Central memory CD8-positive, alpha-beta T cell (primary cell): ENCODE data around the gene HS3ST3B1.
A peak's percentile ranks its signal among the peaks of the same experiment; 100 is the strongest.

ENCODE experiments used
- ATAC-seq: fragments of 150-1000 bp; cut with Tn5 transposase; replicated peaks from 2 replicates; pipeline ENCODE4 v1.10.0; 2022; ENCODE audit warnings: mild to moderate bottlenecking, moderate FRiP score, moderate number of reproducible peaks; ENCODE audit not compliant: poor library complexity, severe bottlenecking; ENCODE audit errors: extremely low read depth
- DNase-seq, 2 donors: peaks; one replicate each; pipeline ENCODE4 v3.0.0; 2021; ENCODE audit warnings: low spot score in 2 of 2
- H3K27ac Mint-ChIP-seq: one replicate; pipeline ENCODE4 v1.8.0; 2022; ENCODE audit warnings: low read depth, mild to moderate bottlenecking, moderate library complexity, mixed read lengths
- H3K27me3 Mint-ChIP-seq: one replicate; pipeline ENCODE4 v1.8.0; 2022; ENCODE audit warnings: mixed read lengths
- H3K36me3 Mint-ChIP-seq: one replicate; pipeline ENCODE4 v1.8.0; 2022; ENCODE audit warnings: mild to moderate bottlenecking, moderate library complexity, mixed read lengths; ENCODE audit not compliant: insufficient read depth
- H3K4me1 Mint-ChIP-seq: one replicate; pipeline ENCODE4 v1.8.0; 2022; ENCODE audit warnings: mixed read lengths
- H3K4me3 Mint-ChIP-seq: one replicate; pipeline ENCODE4 v1.8.0; 2022; ENCODE audit warnings: mild to moderate bottlenecking, moderate library complexity, mixed read lengths
- H3K9me3 Mint-ChIP-seq: one replicate; pipeline ENCODE4 v1.8.0; 2022; ENCODE audit warnings: mixed read lengths

The HS3ST3B1 gene

DNA sequence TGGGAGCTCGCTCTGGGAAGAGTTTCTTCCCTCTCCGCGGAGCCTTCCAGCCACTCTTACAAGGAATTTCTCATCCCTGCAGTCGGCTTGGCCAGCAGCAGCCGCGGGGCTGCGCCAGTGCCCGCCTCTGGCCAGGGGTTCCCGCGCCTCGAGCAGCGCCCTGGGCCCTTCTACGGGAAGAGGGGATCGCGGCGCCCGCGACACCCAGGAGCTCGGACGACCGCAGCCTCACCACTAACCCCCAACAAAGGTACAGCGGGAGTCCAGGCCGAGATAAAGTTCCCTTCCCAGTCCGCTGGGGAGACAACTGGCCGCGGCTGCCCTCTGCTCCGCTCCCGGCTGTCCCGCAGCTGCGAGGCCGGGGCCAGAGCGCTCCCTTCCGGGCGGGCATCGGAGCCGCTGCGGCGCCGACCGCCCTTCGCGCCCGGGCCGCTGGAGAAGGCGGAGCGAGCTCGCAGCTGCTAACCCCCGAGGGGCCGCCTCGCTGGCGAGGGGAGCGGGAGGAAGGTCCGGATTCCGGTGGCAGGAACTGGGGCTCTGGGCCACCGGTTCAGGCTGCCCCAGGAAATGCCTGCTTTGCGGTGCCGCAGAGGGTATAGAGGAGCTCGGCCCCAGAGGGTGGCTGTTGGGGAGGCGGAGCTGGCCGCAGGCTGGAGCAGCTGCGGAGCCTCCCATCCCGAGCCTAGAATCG is 3.6 kb upstream of the HS3ST3B1 start:
- ATAC-seq: no peak
- Mint-ChIP-seq H3K27ac (no peak overlapping the region), H3K4me1 (peaks cover 42% of the 10 kb centered on the region), H3K27me3 (peaks cover 84% of the 10 kb centered on the region), H3K4me3 (peak overlapping the region; percentile 60), H3K36me3 (peaks cover 25% of the 10 kb centered on the region), H3K9me3 (no peaks in the 10 kb centered on the region)
- no peak for DNase-seq

DNA sequence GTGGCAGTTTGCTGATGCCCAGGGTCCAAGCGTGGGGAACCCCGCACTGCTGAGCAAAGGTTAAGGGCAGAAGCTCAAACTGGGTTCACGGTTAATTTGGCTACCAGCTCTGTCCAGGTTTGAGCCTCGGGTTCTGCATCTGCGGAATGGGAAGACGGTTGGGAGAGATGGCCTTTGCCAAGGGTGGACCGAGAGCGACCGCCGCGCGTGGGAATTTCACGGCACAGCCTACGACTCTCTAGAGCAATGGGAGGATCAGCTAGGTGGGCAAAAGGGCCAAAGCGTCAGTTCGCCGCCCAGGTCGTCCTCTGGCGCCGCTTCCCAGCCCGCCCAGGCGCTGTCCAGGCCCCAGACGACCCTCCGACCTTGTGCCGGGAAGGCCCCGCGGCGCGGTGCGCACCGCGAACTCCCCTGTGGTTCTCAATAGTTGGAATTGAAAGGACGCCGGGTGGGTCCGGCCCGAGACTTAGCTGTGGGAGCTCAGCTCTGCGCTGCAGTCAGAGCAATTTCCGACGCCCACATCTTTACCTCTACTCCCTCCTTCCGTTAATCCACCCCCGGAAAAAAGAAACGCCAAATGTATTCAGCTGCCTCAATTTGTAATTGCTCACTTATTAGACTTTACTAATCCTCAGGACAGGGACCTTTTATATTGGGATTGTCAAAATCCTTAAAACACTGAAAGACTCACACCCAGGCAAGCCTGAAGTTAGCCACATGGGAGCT is 2.5 kb upstream of the HS3ST3B1 start:
- no peaks in the 10 kb centered on the region for H3K9me3 Mint-ChIP-seq
- peaks cover 51% of the 10 kb centered on the region for H3K4me1 Mint-ChIP-seq
- H3K36me3 Mint-ChIP-seq: peaks cover 26% of the 10 kb centered on the region
- peaks cover 75% of the 10 kb centered on the region for H3K27me3 Mint-ChIP-seq
- DNase-seq (no peak), ATAC-seq (no peak)
- peak overlapping the region; percentile 85 for H3K27ac Mint-ChIP-seq
- peak overlapping the region; percentile 90 for H3K4me3 Mint-ChIP-seq

DNA sequence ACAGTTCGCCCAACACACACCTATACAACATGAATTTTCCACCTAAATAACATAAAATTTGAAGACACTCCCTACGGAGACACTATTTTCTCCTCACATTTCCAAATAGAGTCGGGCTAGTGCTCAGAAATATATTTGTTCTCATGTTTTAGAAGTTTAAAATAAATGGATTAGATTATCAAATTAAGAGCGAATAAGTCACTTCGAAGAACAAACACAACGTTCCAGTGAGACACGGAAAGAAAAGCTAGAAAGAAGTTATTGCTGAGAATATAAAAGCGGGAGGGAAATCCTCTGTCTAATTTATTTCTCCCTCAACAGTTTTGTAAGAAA is 2.0 kb upstream of the HS3ST3B1 start:
- peaks cover 28% of the 10 kb centered on the region for H3K36me3 Mint-ChIP-seq
- H3K4me3 Mint-ChIP-seq: peak overlapping the region; percentile 90
- H3K27ac Mint-ChIP-seq: peak overlapping the region; percentile 85
- H3K27me3 Mint-ChIP-seq: peaks cover 69% of the 10 kb centered on the region
- peaks cover 55% of the 10 kb centered on the region for H3K4me1 Mint-ChIP-seq
- ATAC-seq (no peak), DNase-seq (no peak)
- H3K9me3 Mint-ChIP-seq: no peaks in the 10 kb centered on the region

DNA sequence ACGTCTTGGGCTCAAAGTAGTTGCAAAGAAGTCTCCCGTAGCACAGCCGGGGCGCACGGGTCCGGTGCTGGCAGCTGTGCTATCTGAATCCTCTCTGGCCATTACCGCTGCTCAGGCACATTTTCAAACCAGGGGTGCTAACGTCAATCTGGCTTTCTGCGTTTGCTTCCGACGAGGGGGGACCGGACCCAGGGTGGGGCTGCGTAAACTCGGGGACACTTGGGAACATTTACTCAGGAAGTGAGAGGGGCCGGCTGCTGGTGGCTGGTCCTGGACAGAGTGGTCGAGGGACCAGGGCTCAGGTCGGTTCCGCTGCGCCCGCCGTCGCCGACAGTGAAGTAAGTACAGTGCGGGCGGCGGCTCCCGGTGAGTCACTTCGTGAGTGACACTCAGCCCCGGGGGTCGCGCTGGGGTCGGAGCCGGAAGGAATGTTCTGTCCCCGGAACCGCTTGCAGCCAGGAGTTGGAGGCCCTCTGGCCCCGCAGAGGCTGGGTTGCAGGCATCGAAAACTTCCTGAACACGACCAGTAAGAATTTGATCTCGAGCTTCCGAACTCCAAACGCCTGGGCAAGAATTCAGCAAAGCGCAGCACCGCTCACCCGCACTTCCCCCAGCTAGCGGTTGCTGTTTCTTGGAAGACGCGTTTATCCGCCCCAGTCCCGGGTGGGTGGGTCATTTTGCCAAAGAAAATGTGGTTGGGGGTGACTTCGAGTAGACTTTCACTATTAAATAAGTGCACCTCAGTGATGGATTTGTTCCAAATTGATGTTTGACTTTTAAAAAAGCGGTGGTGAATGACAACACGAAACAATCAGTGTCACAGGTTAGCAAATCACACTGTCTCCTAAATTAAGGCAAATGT is 1.4 kb upstream of the HS3ST3B1 start:
- H3K27me3 Mint-ChIP-seq: peaks cover 63% of the 10 kb centered on the region
- peak overlapping the region; percentile 90 for H3K4me3 Mint-ChIP-seq
- peaks cover 55% of the 10 kb centered on the region for H3K4me1 Mint-ChIP-seq
- ATAC-seq: no peak
- no peak for DNase-seq
- peak overlapping the region; percentile 85 for H3K27ac Mint-ChIP-seq
- no peaks in the 10 kb centered on the region for H3K9me3 Mint-ChIP-seq
- H3K36me3 Mint-ChIP-seq: peaks cover 29% of the 10 kb centered on the region

DNA sequence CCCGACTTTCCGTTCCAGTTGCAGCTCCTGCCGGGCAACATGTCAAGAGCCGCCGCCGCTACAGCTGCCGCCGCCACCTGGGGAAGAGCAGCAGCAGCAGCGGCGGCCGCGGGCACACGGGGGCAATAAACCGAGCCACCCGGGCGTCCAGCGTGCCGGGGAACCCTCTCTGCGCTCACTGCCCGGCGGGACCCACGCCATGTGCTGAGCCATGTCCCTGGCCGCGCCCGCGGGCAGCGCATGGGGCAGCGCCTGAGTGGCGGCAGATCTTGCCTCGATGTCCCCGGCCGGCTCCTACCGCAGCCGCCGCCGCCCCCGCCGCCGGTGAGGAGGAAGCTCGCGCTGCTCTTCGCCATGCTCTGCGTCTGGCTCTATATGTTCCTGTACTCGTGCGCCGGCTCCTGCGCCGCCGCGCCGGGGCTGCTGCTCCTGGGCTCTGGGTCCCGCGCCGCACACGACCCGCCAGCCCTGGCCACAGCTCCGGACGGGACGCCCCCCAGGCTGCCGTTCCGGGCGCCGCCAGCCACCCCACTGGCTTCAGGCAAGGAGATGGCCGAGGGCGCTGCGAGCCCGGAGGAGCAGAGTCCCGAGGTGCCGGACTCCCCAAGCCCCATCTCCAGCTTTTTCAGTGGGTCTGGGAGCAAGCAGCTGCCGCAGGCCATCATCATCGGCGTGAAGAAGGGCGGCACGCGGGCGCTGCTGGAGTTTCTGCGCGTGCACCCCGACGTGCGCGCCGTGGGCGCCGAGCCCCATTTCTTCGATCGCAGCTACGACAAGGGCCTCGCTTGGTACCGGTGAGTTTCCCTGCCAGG is 604 bp downstream of the HS3ST3B1 start:
- Mint-ChIP-seq H3K4me1 (peaks cover 47% of the 10 kb centered on the region), H3K9me3 (no peaks in the 10 kb centered on the region), H3K36me3 (peaks cover 30% of the 10 kb centered on the region), H3K27me3 (peaks cover 44% of the 10 kb centered on the region), H3K27ac (peak overlapping the region; percentile 90), H3K4me3 (peak overlapping the region; percentile 90)
- ATAC-seq (peak; percentile 12), DNase-seq (no peak)

DNA sequence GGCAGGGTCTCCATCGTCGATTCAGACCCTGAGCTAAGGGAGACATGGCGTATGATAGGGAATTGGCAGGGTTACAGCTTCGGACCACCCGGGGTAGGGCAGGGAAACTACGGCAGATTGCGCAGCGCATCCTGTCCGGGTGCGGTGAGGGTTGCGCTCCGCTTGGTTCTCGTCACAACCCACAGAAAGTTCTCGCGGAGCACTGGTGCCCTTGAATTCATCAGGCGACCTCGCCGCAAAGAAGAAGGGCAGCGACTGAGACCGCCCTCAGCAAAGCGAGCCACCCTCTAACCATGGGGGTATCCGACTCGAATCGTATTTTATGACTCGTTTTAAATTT is 1.2 kb downstream of the HS3ST3B1 start:
- H3K36me3 Mint-ChIP-seq: peaks cover 30% of the 10 kb centered on the region
- ATAC-seq (peak; percentile 17), DNase-seq (peak; percentile 47 to 53)
- peak overlapping the region; percentile 90 for H3K4me3 Mint-ChIP-seq
- peaks cover 38% of the 10 kb centered on the region for H3K27me3 Mint-ChIP-seq
- peaks cover 43% of the 10 kb centered on the region for H3K4me1 Mint-ChIP-seq
- H3K9me3 Mint-ChIP-seq: no peaks in the 10 kb centered on the region
- H3K27ac Mint-ChIP-seq: peak overlapping the region; percentile 90

DNA sequence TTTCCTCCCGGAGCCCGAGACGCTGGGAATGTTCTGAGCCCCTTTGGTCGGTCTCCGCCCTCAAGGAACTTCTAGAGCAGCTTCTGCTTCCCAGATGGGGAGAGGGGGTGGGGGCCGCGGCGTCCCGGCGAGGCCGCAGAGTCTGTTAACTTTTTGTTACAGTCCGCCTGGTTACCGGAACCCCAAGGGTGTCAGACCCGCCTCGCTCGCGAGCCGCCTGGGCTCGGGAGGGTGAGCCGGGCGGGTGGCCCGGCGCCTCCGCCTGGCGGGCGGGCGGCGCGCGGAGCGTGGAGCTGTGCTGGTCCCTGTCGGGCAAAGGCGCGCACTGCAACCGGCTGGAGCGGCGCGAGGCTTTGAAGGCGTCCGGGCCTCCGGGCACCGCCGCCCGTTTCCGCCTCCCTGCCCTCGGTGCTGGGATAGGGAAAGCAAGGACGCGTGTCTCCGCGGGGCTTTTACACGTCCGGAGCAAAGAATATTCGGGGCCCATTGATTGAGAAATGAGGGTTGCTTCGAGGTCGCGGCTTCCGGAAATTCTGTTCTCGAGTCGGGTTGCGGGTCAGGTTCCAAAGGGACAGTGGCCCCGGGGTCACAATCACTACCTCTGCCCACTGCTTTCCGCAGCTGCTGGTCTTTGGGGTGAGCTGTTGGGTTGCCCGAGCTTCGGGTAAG is 1.7 kb downstream of the HS3ST3B1 start:
- Mint-ChIP-seq H3K27ac (peak overlapping the region; percentile 90), H3K27me3 (peaks cover 34% of the 10 kb centered on the region), H3K9me3 (no peaks in the 10 kb centered on the region), H3K36me3 (peaks cover 30% of the 10 kb centered on the region), H3K4me3 (peak overlapping the region; percentile 90), H3K4me1 (peaks cover 42% of the 10 kb centered on the region)
- ATAC-seq (peak; percentile 50), DNase-seq (peak; percentile 71 to 73)

DNA sequence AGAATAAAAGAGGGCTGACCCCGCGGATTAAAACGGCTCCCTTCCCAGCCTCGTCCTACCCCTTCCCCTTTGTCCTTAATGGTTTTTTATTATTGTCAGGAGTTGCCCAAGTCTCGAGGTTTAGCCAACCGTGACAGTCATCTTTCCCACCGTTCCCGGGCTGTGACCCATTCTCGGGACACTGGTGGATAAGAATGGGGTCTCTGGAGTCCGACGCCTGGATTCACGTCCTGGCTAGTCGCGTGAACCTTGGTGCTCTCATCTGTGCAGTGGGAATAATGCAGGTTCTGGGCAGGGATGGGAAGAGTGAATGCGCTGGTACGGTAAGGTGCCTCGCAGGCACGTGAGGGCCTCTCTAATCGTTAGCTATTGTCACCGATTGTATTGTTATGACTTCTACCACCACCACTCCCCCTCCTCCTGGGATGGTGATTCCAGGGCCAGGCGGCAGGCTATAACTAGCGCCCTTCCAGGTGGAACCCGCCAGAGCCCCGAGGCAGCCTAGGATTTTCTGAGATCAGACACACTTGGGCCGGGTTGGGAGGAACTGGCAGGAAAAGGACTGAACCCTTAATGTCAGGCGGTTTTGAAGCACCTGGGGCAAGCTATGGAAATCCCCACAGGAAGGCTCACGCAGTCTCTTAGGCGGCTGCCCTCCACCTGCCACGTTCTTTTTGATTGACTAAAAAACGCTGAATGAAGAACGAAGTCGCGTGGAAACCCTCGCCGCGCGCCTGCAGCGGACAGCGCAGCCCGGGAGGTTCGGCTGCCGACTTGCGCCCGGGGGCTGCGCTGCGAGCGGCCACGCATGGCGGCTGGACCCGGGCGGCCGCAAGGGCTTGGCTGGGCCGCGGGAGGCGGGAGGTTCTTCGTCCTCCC is 2.7 kb downstream of the HS3ST3B1 start:
- no peak for DNase-seq
- no peak for ATAC-seq
- Mint-ChIP-seq H3K4me1 (peaks cover 38% of the 10 kb centered on the region), H3K27me3 (peaks cover 24% of the 10 kb centered on the region), H3K9me3 (no peaks in the 10 kb centered on the region), H3K27ac (no peak overlapping the region), H3K4me3 (peak overlapping the region; percentile 90), H3K36me3 (peaks cover 30% of the 10 kb centered on the region)

DNA sequence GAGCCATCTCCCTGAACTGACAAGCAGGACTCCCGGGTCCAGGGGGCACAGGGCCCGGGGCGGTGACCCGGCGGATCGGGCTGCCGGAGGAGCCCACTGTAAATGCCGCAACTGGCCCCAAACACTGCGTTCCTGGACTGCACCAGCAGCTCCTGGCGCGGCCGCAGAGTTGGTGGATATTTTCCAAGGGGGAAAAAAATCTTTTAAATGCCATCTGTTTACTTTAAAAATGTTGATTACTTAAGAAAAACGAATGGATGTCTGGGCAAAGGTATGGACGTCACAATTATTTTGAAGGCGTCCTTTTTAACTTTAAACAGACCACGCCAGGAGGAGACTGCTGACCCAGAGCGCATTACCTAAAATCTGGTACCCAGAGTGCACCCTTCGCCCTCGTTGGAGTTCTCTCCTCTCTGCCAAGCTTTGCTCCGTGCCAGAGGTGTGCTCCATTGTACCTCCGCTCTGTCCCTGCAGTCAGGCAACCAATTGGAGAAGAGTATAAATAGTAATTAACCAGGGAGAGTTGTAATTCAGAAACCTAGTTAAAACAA is 3.4 kb downstream of the HS3ST3B1 start:
- ATAC-seq (no peak), DNase-seq (no peak)
- Mint-ChIP-seq H3K9me3 (no peaks in the 10 kb centered on the region), H3K27ac (no peak overlapping the region), H3K36me3 (peaks cover 26% of the 10 kb centered on the region), H3K4me3 (peak overlapping the region; percentile 14), H3K27me3 (peaks cover 17% of the 10 kb centered on the region), H3K4me1 (peaks cover 35% of the 10 kb centered on the region)

DNA sequence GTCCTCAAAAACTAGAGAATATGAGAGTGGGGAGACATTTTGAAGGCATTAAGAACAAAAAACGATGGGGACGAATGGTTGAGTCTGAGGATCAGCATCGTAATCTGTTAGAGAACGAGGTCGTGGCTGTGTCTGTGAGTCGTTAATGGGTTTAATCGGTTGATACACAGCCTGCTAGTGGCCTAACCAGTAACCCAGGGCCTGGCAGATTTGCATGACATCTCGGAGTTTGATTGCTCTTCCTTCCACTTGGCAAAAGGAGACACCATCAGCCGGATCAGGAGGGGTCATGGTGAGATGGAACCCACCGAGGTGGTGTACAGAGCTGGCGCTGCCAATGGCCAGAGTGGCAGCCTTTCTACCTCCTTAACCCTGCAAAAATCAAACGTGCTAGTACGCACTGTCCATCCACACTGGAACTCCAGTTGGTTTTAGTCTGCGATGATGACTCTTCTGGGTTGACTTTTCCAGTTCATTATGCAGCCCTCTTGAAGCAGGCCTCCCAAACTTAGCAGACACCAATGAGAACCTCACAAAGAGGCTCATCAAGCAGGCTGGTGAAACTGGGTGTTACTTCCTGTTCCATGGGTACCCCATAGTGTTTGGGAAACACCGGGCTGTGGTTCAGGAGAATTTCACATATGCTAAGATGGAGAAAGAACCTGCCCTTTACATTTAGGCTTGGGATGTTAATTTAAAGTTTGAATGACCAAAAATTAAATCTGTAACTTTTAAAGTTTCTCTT is 4.1 kb downstream of the HS3ST3B1 start:
- no peak for DNase-seq
- Mint-ChIP-seq H3K9me3 (no peaks in the 10 kb centered on the region), H3K4me1 (peaks cover 30% of the 10 kb centered on the region), H3K4me3 (peak overlapping the region; percentile 14), H3K27ac (no peak overlapping the region), H3K27me3 (peaks cover 10% of the 10 kb centered on the region), H3K36me3 (peaks cover 20% of the 10 kb centered on the region)
- no peak for ATAC-seq
